ENCODE measurements around the gene PRLH.

PRLH gene

GRCh38 chr2:237540223-237540775 lies 26.1 kb upstream of the PRLH start:
- Histone ChIP-seq H2AFZ (ENCODE audit: low read depth, low read length, severe bottlenecking) (no peak overlapping the region), H3K4me2 (ENCODE audit: low read depth, low read length, poor library complexity, severe bottlenecking) (no peak overlapping the region), H3F3A (ENCODE audit: insufficient read depth) (no peaks in the 10 kb centered on the region), H3K79me2 (ENCODE audit: insufficient read depth, low read length) (no peaks in the 10 kb centered on the region), H3K9me2 (replicated peaks; ENCODE audit: insufficient read depth, low read length) (no peaks in the 10 kb centered on the region), H4K20me1 (ENCODE audit: low read depth, low read length) (no peaks in the 10 kb centered on the region), H3K9me3 (ENCODE audit: insufficient read depth, low read length) (no peaks in the 10 kb centered on the region), H3K9ac (ENCODE audit: low read length) (no peak overlapping the region), H3K4me3 (ENCODE audit: insufficient read depth, low read length, poor library complexity, severe bottlenecking) (no peak overlapping the region), H3K27me3 (ENCODE audit: low read length) (no peaks in the 10 kb centered on the region), H3K36me3 (ENCODE audit: low read length) (no peaks in the 10 kb centered on the region), H3K27ac (ENCODE audit: low read depth, low read length) (no peak overlapping the region)
- TF ChIP-seq CTCF (IDR thresholded peaks at IDR 0.05; ENCODE audit: insufficient read depth, low read length, poor library complexity, severe bottlenecking) (no peak), EZH2phosphoT487 (conservative IDR thresholded peaks at IDR 0.05; ENCODE audit: low read length) (no peak)

- Histone ChIP-seq H3K27ac (ENCODE audit: low read depth, low read length) (no peak overlapping the region), H3K79me2 (ENCODE audit: insufficient read depth, low read length) (no peaks in the 10 kb centered on the region), H3K9me3 (ENCODE audit: insufficient read depth, low read length) (no peaks in the 10 kb centered on the region), H3K9ac (ENCODE audit: low read length) (no peak overlapping the region), H4K20me1 (ENCODE audit: low read depth, low read length) (no peaks in the 10 kb centered on the region), H3K4me2 (ENCODE audit: low read depth, low read length, poor library complexity, severe bottlenecking) (no peak overlapping the region), H3K27me3 (ENCODE audit: low read length) (no peaks in the 10 kb centered on the region), H3K4me3 (ENCODE audit: insufficient read depth, low read length, poor library complexity, severe bottlenecking) (no peak overlapping the region), H3K36me3 (ENCODE audit: low read length) (no peaks in the 10 kb centered on the region), H3F3A (ENCODE audit: insufficient read depth) (no peaks in the 10 kb centered on the region), H2AFZ (ENCODE audit: low read depth, low read length, severe bottlenecking) (no peak overlapping the region), H3K9me2 (replicated peaks; ENCODE audit: insufficient read depth, low read length) (no peaks in the 10 kb centered on the region)
- no peak for TF ChIP-seq CTCF (IDR thresholded peaks at IDR 0.05; ENCODE audit: insufficient read depth, low read length, poor library complexity, severe bottlenecking)
- no peak for TF ChIP-seq EZH2phosphoT487 (conservative IDR thresholded peaks at IDR 0.05; ENCODE audit: low read length)
These were observed 25.6 kb upstream of the PRLH start for GRCh38 chr2:237540823-237541222.

GRCh38 chr2:237541243-237541642 lies 25.1 kb upstream of the PRLH start:
- Histone ChIP-seq H3K4me2 (ENCODE audit: low read depth, low read length, poor library complexity, severe bottlenecking) (no peak overlapping the region), H3K9me3 (ENCODE audit: insufficient read depth, low read length) (no peaks in the 10 kb centered on the region), H3K36me3 (ENCODE audit: low read length) (no peaks in the 10 kb centered on the region), H3K9me2 (replicated peaks; ENCODE audit: insufficient read depth, low read length) (no peaks in the 10 kb centered on the region), H4K20me1 (ENCODE audit: low read depth, low read length) (no peaks in the 10 kb centered on the region), H3K4me3 (ENCODE audit: insufficient read depth, low read length, poor library complexity, severe bottlenecking) (no peak overlapping the region), H3K79me2 (ENCODE audit: insufficient read depth, low read length) (no peaks in the 10 kb centered on the region), H3K9ac (ENCODE audit: low read length) (no peak overlapping the region), H3K27ac (ENCODE audit: low read depth, low read length) (no peak overlapping the region), H2AFZ (ENCODE audit: low read depth, low read length, severe bottlenecking) (no peak overlapping the region), H3K27me3 (ENCODE audit: low read length) (no peaks in the 10 kb centered on the region), H3F3A (ENCODE audit: insufficient read depth) (no peaks in the 10 kb centered on the region)
- TF ChIP-seq CTCF (IDR thresholded peaks at IDR 0.05; ENCODE audit: insufficient read depth, low read length, poor library complexity, severe bottlenecking), result no peak

Measured in SU-DHL-6 (cell line).